ENCODE measurements around the gene ZNF598.
"Not testable (repeated sequence)": the region's sequence is repeated elsewhere in the genome, so short reads cannot be mapped to it uniquely, and the experiment has no call there.

The ZNF598 gene

DNA sequence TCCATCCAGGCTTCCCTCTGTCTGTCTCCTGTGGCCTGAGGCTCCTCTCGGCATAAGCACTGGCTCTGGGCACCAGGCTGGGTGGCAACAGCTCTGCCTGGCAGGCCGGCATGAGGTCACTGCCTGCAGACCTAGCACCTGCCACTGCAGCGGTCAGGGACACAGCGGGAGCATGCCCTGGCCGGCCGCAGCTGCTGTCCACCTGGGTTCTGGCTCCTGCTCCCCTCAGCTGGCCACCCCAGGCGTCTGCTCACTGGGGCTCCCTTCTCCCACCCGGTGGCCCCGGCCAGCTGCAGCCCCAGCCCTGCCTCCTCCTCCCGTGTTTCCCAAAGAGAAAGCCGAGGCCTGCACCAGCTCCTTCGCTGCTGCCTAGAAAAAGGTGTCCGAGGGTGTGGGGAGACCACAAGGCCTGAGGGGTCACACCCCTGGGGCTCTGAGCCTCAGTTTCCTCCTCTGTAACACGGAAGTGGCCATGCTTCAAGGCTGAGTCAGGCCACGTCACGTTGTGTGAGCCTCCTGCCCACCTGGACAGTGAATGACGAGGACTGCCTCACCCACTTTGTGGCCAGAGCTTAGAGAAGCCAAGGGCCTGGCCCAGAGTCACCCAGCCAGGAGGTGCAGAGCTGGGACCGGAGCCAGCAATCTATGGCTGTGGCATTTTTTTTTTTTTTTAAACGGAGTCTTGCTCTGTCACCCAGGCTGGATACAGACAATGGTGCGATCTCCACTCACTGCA, 31.3 kb upstream of the ZNF598 start:
- no peak for DNase-seq (ENCODE audit: low read depth in 2 of 2)

DNA sequence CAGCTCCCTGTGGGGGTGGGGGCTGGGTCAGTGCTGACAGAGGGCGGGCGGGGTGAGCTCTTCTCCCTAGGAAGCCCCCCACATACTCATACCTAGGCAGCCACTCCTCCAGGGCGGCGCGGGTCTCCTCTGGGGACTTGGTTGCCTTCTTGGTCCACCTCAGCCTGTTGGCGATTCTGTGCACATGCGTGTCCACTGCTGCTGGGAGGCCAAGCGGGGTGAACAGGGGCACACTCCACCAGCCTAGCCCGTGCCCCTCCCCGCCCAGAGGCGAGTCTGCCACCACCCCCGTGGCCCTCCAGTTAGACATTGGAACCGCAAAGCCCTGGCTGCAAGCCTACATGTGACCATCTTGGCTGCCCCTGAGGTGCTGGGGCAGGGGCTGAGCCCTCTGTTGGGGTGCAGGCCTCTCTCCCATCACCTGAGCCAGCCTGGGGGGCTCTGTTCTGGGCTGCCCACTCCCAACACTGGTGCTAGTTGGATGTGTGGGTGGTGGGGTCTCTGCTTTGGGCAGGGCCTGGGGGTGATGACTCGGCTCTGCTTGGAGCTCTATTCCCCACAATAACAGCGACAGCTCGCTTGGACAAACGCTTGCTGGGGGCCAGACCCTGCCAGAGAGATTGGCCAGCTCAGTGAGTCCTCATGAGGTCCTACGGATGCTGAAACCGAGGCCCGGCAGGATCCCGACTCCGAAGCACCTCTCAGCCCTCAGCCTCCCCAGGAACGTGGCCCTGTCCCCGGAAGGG, 30.6 kb upstream of the ZNF598 start:
- DNase-seq (ENCODE audit: low read depth in 2 of 2) = no peak

DNA sequence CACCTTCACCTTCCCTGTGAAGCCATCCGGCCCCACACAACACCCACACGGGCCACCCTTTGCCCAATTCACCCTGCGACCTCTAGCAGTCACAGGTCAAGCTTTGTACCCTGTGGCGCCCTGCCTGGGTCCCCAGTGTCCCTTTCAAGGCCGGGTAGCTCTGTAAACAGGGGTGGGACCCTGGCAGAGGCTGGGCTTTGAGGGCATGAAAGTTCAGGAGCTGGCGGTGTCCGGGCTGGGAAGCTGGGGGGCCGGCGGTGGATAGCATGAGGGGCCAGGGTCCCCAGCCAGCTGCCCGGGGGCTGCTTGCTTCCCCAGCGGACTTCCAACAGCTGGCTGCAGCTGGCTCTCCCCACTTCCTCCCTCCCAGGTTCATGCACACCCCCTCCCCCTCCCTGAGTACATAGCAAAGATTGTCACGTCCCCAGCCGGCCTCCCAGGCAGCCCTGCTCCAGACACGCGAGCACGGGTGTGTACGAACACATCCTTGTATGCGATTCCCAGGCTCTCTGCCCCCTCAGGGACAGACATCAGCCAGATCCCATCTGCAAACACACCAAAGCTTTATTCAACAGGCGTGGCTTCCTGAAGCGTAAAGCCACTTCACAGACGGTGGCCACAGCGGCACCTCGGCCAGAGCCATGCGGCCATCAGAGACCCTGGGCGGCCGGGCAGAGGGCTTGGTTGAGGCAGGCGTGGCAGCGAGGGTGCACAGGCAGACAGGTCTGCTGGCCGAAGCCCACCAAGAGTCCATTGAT, 29.8 kb upstream of the ZNF598 start:
- no peak for DNase-seq (ENCODE audit: low read depth in 2 of 2)

DNA sequence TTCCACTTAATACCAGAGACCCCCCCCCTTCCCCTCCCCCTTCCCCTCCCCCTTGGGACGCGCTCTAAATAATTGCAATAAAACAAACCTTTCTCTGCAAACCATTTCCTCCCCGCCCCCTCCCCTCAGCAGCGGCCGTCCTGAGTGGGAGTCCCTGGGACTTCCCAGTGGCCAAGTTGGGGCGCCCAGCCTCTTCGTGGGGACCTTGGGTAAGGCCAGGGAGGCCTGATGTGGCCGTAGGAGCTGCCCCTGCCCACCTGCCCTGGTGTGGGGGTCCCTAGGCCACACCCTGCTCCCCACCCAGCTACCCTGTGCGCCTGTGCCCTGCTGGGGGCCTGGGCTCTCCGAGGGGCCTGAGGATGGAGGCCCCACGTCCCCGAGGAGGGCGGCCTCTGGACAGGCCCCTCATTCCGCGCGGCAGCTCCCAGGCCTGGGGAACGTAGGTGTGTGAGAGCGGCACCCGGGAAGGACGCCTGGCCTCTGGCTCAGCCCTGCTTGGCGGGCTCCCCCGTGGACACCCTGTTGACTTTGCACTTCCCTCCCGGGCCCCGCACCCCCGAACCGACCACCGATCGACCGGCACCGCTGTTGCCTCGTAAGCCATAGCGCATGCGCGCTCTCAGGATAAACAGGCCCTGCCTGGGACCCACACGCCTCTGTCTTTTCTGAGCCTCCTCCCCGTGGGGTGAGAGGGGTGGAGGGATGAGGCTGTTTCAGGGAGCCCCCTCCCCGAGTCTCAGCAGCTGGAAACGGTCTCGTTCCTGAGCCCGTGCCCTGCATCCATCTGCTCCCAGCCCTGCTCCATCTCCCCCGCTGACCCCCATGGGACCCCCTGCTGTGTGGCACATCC, 29.0 kb upstream of the ZNF598 start:
- DNase-seq (ENCODE audit: low read depth in 2 of 2) = no peak

DNA sequence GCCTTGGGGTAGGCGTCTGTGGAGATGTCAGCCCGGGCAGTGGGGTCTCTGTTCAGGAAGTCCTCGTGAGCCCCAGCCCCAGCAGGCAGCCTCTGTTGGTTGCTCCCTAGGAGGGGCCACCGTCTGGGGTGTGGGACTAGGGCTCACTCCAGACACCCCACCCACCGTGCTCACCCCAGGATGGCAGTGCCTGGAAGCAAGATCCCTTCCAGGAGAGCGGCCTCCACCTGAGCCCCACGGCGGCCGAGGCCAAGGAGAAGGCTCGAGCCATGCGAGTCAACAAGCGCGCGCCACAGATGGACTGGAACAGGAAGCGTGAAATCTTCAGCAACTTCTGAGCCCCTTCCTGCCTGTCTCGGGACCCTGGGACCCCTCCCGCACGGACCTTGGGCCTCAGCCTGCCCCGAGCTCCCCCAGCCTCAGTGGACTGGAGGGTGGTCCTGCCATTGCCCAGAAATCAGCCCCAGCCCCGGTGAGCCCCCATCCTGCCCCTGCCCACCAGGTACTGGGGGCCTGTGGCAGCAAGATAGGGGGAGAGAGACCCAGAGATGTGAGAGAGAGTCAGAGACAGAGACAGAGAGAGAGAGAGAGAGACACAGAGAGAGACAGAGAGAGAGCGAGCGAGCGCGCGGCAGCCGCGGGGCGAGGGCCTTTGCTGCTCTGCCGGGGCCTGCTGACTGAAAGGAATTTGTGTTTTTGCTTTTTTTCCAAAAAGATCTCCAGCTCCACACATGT, 28.2 kb upstream of the ZNF598 start:
- no peak for DNase-seq (ENCODE audit: low read depth in 2 of 2)

DNA sequence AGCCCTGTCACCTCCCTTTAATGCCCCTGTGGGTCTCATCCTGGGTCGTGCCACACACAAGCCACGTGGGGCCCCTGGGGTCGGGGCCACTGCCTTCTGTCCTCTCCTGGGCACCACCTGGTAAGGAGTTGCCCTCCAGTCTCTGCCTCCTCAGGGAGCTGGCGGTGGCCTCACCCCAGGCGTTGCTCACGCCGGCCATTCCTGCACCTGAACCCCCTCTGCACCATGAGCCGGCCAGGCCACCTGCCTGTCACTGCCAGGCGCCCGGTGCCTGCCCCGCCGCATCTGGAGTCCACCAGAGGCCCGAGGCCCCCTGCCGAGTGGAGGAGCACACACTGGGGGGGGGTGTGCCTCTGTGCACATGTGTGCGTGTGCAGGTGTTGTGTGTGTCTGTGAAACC, 27.5 kb upstream of the ZNF598 start:
- no peak for DNase-seq (ENCODE audit: low read depth in 2 of 2)

DNA sequence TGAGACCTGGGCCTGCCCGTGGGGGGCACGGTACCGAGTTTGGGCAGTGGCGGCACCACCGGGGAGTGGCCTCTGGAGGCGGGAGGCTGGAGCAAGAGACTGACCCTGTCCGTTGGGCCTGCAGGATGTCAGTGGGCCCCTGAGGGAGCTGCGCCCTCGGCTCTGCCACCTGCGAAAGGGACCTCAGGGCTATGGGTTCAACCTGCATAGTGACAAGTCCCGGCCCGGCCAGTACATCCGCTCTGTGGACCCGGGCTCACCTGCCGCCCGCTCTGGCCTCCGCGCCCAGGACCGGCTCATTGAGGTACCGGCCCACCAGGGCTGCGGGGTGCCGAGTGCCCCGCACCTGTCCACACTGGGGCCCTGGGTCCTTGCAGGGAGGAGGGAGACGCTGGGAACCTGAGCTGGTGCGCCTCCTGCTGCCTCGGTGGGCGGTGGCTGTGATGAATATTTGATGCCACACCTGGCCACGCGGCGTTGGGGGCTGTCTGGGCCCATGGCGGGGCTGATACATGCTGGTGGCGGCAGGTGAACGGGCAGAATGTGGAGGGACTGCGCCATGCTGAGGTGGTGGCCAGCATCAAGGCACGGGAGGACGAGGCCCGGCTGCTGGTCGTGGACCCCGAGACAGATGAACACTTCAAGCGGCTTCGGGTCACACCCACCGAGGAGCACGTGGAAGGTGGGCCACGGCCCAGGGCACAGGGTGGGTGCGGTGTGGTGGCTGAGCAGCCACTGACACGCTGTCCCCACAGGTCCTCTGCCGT, 26.8 kb upstream of the ZNF598 start:
- no peak for DNase-seq (ENCODE audit: low read depth in 2 of 2)

DNA sequence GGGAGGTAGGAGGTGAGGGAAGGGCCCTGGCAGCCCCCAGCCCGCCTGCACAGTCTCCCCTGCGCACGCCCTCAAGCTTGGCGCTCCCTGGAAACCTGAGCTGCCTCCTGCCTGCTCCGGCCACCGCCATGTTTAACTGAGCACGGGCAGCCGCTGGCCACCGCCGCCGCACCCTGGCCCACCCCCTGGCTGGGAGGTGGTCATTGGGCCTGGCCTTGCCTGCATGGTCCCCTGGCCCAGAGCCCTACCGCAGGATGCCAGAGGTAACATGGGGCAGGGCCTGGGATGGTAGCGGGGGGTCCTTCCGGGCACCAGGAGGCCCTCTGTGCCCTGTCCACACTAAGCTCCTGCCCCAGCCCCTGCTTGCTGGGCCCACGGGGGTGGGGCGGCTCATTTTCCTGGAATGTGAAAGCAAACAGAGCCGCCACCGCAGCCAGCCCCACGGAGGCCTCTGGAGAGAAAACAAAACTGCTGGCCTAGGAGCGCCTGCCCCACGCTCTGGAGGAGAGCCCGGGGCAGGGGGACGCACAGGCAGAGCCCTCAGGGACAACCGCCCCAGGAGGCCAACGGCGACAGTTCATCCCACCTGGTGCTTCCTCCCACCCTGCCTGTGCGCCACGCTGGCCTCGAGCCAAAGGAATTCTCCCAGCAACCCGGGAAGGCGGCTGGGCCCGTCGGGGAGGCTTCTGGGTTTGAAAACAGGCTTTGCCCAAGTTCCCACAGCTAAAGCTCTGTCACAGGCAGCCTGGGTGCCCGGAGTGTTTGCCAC, 26.0 kb upstream of the ZNF598 start:
- no peak for DNase-seq (ENCODE audit: low read depth in 2 of 2)

DNA sequence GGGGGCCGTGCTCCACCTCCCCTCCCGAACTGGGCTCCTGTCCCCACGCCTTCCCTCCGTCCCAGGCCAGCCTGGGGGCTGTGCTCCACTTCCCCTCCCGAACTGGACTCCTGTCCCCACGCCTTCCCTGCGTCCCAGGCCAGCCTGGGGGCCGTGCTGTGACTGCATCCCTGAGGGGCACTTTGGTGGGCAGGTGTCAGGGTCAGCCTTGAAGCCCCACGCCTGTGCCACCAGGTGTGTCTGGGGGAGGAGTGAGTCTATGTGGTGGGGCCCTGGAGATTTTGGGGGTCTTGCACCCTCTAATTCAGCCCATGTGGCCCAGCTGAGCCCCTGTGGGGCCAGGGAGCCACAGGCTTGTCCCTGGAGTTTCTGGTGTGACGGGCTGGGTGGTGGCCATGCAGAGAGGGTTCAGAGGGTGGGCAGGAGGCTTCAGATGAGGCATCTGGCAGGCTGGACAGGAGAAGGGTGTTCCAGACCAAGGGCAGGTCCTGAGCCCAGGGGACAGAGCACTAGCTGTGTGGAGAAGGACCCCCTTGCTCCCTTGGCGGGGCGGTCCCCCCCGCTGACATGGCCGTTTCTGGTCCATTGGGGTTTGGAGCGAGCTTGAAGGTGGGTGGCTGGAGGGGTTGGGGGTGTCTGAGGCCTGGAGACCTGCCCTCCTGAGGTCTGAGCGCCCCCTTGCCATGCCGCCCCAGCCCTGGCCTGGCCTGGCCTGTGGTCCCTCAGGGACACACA, 25.2 kb upstream of the ZNF598 start:
- no peak for DNase-seq (ENCODE audit: low read depth in 2 of 2)

DNA sequence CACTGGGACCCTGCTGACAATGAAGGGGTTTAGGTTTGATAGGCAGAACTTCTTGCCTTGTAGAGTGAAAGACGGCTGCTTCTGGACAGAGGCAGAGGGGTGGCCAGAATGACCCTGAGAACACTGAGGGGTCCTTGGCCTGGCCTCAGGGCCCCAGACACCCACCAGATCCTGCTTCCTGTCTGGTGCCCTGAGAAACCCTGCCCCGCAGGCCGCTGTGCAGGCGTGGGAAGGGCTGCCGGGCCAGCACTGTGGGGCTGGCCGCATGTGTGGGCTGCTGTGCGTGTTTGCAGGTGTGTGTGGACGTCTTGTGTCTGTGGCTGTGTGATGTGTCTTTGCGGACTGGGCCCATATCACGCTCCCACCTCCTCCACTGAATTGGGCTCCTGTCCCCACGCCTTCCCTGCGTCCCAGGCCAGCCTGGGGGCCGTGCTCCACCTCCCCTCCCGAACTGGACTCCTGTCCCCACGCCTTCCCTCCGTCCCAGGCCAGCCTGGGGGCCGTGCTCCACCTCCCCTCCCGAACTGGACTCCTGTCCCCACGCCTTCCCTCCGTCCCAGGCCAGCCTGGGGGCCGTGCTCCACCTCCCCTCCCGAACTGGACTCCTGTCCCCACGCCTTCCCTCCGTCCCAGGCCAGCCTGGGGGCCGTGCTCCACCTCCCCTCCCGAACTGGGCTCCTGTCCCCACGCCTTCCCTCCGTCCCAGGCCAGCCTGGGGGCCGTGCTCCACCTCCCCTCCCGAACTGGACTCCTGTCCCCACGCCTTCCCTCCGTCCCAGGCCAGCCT, 24.5 kb upstream of the ZNF598 start:
- not testable (repeated sequence) for DNase-seq (ENCODE audit: low read depth in 2 of 2)

DNA sequence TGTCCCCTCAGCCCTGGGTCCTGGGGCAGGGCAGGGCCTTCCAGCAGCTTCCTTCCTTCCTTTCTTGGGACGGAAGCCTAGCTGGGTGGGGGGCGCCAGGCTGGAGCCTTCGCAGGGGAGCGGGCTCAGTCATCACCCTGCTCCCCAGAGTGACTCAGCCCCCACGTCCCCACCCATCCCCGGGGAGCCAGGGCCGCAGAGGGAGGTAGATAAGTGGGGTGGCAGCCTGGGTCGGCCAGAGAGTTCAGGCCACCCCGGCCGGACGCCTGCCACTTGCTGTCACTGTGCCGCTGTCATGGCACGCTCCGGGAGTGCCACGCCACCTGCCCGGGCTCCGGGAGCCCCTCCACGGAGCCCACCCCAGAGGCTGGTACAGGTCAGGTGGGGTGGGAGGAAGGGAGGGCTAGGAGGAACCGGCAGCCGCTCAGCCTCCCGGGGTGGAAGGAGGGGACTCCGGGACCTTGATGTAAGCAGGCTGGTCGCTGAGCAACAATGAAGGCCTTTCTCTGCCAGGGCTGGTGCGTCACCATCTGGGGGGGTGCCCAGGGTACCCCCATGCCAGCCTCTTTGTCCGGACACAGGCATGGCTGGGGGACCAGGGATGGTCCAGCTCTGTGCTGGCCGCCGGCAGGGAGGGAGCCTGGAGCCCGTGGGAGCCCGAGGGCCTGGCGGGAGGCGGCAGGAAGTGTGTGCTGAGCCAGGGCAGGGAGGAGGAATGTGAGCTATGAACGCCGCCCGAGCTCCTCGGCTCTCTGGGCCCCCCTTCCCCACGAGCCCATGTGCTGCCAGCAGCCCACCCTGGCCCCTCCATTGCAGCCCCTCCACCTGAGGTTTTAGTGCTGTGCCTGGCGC, 23.7 kb upstream of the ZNF598 start:
- no peak for DNase-seq (ENCODE audit: low read depth in 2 of 2)

DNA sequence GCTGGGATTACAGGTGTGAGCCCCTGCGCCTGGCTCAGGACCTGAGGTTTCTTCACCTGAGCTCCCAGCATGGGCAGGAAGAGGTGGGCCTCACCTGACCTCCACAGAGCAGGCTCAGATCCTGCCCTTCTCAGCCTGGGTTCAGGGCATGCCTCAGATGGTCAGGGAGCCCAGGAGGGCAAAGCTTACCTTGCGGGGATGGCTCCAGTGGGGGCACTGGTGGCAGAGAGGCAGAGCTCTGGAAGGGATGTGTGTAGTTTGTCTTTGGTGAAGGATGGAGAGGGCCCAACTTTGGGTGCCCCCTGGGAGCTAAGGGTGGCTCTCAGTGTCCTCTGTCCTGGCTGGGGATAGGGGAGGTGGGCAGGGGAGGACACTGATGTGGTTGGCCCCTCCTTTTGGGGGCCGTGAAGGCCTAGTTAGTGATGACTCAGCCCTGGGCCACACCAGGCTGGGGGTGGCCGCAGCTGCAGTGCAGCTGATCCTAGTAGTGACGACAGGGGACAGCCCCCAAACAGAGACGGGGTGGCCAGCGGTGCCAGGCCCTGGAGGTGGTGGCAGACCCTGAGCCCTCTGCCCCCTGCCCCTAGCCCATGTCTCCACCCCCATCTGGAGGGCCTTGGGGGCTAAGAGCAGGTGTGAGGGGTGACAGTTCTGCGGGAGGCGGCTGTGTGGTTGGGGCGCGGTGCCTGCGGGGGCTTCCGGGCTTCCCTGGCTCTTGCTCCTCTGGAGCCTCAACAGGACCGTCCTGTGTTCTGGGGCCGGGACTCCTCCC, 22.9 kb upstream of the ZNF598 start:
- DNase-seq (ENCODE audit: low read depth in 2 of 2) = no peak

DNA sequence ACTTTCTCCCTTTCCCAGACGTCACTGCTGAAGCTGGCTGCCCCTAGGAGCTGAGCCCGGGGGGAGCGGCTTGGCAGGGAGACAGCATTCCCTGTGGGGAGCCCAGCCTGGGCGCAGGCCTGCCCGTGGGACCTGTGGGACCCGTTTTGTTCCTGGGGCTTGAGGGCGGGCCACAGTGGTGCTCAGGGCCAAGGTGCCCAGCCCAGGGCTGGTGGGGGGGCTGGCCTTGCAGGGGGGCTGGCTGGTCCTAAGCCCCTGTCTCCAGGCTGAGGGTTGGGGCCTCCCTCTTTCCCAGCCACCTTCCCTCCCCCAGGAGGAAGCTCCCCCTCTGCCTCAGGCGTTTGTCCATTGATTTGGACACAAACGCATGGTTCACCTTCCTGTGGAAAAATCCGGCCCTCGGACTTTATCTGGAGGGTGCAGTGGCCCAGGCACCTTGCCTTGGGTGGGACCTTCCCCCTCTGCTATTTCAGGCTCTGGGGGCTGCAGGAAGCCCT, 21.5 kb upstream of the ZNF598 start:
- no peak for DNase-seq (ENCODE audit: low read depth in 2 of 2)

DNA sequence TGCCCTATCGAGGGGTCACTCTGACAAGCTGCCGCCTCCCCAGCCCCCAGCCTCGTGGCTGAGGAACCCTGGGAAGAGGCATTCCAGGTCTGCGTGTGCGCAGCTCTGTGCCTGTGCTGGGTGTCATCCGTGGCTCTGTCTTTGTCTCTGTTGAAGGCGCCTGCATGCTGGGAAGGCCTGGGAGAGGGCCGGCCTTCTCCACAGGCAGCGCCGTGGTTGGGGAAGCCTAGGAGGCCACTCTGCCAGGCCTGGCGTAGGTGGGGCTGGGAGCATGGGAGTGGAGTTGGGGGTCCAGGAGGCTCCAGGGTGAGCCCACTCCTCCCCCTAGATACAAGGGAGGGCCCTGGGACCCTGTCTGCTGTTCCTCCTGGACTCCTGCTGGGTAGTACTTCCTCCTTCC, 20.4 kb upstream of the ZNF598 start:
- DNase-seq (ENCODE audit: low read depth in 2 of 2) = no peak

DNA sequence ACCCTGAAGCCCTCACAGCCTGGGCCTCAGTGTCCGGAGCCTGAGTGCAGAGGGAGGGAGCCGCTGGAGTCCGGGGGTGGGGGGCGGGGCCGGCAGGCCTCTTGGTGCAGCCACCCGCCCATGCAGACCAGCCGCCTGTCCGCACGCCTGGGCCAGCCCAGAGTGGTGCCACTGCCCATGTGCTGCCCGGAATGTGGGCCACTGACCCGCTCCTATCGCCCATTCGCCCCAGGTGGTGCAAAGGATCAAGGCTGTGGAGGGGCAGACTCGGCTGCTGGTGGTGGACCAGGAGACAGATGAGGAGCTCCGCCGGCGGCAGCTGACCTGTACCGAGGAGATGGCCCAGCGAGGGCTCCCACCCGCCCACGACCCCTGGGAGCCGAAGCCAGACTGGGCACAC, 19.7 kb upstream of the ZNF598 start:
- DNase-seq (ENCODE audit: low read depth in 2 of 2) = no peak

DNA sequence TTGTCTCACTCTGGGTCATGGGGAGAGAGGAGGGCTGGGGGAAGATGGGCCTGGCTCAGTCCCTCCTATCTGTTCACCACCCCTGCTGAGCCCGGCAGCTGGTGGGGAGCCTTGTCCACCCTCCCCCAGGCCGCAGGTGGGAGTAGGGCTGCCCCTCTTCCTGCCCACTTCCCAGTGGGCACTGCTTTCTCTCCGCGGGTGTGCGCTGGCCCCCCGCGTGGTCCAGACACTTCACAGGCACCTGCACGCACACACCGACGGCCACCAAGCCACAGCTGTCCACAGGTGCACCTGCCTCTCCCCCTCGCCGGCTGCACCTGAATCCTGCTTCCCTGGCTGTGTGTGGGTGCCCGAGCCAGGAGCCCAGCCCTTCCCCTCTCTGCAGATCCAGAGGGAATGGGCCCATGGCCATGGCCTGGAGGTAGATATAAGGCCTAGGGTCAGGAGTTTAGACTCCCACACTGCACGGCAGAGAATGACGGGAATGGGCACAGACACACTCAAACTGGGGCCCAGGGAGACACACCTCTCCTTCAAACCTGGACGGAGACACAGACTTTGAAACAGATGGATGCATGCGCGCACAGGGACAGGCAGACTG, 19.1 kb upstream of the ZNF598 start:
- DNase-seq (ENCODE audit: low read depth in 2 of 2) = no peak
